GM21529 (cell line): Measurements from ENCODE around the gene FOXO3.
"Not testable (repeated sequence)": the region's sequence is repeated elsewhere in the genome, so short reads cannot be mapped to it uniquely, and the experiment has no call there.

Source experiments
- ATAC-seq: cut with Tn5 transposase; IDR thresholded peaks from one replicate; pipeline ENCODE4 v1.9.1; 2021; ENCODE audit not compliant: unreplicated experiment

The FOXO3 gene

DNA sequence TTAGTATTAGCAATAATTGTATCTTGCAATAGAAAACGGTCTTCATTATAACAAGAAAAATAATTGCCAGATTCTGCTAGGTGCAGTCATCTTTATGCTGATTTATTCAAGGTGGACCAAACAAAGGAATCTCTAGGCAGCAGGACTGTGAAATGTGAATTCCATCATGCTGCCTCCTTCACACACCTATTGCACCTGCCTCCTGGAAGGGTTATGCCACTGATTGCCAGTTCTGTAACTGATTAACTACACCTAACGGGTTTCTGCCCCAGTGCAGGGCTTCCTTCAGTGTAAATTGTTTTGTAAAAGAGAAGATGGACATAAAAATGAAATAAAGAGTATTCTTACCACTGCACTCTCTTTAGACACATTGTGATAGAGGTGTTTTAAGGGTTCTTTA is 96.1 kb downstream of the FOXO3 start:
- ATAC-seq = no peak

DNA sequence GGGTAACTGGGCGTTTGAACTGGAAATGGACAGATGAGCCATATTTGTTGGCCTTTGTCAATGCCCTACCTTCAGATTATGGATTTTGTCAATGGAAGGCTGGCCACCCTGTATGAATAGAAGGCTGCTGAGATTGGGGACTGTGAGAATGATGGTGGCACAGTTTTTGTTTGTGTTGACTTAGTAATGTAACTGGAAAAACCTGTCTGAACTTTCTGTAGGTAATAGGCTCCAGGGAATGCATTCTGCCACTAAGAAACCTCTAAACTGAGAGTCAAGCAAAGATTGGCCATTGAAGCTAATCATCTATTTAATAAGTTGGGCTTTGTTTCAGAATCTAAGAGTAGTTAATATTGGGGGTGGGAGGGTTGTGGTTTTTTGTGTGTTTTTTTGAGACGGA is 97.5 kb downstream of the FOXO3 start:
- ATAC-seq = no peak

DNA sequence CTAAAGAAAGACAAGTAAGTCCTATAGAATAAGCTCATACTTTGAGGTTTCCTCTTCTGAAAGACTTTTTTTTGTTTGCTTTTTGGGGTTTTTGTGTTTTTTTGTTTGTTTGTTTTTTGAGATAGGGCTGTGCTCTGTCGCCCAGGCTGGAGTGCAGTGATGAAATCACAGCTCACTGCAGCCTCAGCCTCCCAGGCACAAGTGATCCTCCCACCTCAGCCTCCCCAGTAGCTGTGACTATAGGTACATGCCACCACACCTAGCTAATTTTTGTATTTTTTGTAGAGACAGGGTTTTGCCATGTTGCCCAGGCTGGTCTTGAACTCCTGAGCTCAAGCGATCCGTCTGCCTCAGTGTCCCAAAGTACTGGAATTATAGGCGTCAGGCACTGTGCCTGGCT is 98.1 kb downstream of the FOXO3 start:
- ATAC-seq = not testable (repeated sequence)

DNA sequence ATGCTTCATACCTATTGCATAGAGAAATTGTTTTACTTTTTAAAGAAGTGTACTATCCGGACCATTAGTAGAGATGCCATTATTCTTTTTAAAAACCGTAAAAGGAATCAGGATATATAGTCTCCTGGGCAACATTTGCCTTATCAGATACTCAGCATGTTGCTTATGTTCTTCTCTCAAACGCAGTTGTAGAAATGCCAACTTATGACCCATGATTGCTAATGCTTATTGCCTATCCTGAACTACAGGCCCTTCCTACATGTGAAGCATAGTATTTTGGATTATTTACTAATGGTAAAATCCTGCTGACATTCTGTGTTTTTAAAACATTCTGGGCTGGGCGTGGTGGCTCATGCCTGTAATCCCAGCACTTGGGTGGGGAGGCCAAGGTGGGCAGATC is 99.5 kb downstream of the FOXO3 start:
- ATAC-seq = no peak

DNA sequence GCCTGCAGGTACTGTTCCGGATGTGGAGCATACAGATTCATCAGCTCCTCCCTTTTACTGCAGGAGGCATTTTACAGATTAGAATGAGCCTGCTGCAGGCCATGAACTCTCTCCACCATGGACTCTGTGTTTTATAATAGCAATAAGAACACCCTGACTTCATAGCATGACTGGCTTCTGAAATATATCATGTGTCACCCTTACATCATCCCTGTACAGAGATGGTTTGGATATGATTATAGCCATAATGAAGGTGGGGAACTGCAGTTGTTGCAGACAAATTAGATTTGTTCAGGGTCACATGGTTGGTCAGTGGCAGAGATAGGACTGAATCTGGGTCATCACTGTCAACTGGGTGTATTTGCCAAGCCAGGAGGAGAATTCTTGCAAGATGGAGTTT is 100.7 kb downstream of the FOXO3 start:
- ATAC-seq = no peak

DNA sequence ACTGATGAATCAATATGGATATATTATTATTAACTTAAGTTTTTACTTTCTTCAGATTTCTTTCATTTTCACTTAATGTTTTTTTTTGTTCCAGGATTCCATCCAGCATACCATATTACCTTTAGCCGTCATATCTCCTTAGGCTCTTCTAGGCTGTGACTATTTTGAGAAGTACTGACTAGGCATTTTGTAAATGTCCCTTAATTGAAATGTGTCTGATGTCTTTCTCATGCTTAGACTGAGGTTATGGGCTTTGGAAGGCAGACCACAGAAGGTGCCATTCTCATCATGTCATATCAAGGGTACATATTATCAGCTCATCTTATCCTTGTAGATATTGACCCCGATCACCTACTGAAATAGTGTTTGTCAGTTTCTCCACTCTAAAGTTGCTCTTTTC is 101.3 kb downstream of the FOXO3 start:
- ATAC-seq = no peak

DNA sequence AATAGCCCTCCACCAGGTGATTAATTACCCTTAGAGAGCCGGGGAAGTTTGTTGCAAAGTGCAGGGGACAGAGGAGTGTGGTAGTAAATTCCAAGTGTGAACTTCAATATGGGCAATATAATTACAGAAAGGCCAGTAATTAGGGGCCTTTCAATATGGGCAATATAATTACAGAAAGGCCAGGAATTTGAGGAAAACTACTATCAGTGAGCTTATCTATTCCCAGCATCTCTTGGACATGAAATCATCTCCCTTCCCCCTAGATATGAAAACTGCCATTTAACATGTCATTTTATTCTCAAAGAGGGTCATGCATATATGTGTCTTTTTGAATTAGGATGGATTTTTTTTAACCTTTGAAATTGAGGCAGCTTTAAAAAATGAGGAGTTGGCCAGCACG is 102.0 kb downstream of the FOXO3 start:
- no peak for ATAC-seq

DNA sequence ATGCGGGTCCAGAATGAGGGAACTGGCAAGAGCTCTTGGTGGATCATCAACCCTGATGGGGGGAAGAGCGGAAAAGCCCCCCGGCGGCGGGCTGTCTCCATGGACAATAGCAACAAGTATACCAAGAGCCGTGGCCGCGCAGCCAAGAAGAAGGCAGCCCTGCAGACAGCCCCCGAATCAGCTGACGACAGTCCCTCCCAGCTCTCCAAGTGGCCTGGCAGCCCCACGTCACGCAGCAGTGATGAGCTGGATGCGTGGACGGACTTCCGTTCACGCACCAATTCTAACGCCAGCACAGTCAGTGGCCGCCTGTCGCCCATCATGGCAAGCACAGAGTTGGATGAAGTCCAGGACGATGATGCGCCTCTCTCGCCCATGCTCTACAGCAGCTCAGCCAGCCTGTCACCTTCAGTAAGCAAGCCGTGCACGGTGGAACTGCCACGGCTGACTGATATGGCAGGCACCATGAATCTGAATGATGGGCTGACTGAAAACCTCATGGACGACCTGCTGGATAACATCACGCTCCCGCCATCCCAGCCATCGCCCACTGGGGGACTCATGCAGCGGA is 102.9 kb downstream of the FOXO3 start:
- not testable (repeated sequence) for ATAC-seq

DNA sequence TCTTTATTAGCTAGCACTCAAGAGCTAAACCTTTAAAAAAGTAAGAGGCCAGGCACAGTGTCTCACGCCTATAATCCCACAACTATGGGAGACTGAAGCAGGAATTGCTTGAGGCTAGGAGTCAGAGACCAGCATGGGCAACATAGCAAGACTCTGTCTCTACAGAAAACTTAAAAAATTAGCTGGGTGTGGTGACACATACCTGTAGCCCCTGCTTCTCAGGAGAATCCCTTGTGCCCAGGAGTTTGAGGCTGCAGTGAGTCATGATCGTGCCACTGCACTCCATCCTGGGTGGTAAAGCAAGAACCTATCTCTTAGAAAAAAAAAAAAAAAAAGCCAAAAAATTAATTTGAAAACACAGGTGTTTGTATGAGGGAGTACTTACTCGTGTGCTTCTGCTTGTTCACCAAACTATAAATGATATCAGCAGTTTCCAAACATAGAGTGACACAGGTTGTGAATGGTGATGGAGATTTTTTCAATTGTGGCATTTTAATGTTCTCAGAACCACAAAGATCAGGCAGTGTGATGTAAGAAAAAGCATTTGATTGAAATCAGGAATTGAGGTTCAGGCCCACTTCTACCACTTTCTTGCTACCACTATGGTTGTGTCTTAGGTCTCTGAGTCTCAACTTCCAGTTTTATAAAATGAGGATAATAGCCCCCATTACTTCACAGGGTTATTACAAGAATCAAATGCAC is 104.9 kb downstream of the FOXO3 start:
- ATAC-seq = no peak

DNA sequence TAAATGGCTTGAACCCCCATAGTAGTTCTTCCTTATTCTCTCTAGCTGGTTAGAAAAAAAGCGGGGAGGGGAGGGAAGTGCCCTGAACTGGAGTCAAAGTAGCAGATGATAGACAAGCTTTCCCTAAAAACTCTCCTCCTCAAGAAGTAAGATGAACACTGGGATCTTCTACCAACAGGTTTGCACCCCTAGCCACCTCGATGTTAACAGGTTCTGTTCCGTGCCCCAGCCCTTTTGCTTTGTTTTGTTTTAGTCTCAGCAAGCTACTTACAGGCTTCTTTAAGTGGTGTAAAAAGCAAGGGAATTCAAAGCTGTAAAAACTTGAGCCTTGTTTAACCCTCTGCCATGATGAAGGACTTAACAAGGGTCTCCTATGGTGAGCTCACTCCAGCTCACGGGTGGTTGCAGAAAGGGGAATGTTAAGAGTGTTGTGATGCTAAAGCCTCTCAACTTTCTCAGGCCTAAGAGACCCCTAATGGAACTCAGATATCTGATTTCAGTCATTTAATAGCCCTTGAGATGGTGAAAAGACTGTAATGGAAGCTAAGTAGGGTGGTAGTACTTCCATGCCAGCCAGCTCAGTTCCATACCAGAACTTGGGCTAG is 106.0 kb downstream of the FOXO3 start:
- ATAC-seq = no peak

DNA sequence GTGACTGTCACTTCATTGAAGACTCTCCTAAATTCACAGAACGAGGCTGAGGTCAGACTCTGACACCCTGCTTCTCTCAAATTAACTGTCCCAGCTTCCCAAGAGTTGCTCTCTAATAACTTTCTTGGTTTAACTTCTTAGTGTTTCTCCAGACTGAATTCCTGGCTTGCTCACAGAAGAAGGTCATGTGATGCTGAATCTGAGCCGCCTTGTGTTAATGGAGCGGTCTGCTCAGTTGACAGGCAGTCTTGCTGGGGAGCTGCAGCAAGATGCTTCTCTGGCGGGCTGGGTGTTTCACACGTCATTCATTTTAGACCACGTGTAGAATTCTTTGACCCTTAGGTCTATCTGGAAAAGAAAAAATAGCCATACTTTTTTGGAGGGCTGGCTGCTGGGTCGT is 107.3 kb downstream of the FOXO3 start:
- no peak for ATAC-seq

DNA sequence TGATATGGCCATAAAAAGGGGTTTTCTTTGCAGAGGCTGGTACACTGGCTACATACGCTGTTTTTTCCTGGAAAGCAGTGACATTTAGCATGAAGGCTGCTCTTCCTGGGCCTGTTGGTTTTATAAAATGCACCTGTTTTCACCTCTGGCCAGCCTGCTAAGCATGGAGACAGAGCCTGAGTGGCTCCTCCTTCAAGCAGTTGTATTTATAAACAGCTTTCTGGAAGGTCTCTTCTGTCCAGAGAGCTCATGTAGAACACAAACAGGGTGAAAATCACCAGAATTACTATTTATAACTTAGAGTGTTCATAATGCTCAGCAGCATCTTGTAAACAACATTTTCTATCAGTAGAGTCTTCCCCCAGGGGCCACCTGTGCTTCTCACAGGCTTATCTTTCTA is 109.0 kb downstream of the FOXO3 start:
- no peak for ATAC-seq

DNA sequence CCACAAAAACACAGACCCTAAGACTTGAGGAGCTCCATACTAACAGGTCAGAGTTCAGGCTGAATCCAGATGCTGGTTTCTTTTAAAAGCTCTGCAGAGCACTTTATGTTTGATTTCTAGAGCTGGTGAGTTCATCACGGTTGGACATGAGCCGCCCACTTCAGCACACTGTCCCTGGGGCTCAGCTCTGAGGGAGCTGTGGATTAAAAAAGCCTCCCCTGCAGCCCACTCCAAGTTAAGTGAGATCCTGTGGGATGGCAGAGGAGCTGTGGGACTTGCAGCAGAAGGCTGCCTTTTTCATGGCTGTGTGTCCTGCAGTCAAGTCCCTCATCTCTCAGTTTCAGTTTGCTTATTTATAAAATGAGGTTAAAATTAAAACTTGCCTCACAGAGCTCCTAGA is 110.5 kb downstream of the FOXO3 start:
- no peak for ATAC-seq

DNA sequence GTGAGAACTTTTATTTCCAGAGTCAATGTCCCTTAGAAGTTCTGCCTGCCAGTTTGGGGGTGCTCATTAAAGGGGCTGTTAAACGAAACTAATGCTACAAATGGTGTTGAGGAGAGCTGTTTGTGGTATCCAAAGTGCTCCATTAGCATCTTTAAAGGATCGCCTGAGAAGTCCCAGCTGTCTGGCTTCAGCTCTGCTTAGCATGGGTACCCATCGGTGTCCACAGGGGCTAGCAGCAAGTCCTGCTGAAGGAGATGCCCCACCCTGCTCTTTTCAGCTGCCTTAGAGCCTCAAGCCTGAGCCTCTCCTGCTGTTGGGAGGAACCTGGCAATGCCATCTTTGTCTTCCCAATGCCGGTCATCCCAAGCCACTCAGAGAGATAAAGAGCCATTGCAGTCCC is 111.1 kb downstream of the FOXO3 start:
- ATAC-seq = no peak

DNA sequence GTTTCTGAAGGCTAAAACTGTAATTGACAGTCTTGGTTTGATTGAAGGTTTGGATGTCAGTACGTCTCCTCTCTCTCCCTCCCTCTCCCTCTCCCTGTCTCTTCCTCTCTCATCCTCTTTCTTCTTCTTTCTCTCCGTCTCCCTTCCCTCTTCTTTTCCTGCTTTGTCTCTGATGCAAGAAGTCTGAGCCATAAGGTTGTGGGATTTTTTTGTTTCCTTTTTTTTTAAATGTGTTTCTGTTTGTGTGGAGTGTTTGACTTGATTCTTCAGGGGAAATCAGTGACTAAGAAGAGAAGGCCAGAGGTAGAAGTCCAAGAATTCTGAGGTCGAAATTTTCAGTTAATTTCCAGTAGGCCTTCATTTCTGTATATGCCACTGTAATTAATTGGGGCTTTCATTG is 111.9 kb downstream of the FOXO3 start:
- no peak for ATAC-seq

DNA sequence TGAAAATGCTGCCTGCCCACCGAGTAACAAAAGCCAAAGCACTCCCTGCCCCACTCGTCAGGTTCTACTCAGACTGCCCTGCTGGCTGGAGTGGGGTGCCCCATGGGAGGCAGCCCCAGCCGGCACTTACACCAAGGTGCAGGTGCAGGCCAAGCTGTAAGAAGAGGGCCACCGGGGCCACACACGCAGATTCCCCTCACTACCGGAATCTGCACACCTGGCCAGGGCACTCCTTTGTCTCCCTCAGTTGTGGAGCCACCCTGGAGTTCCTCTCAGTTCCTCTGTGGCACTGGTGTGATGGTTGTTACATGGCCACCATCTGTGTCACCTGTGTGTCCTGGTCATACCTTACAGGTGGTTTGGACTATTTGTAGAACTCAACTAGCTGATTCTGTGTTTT is 112.4 kb downstream of the FOXO3 start:
- ATAC-seq = no peak

DNA sequence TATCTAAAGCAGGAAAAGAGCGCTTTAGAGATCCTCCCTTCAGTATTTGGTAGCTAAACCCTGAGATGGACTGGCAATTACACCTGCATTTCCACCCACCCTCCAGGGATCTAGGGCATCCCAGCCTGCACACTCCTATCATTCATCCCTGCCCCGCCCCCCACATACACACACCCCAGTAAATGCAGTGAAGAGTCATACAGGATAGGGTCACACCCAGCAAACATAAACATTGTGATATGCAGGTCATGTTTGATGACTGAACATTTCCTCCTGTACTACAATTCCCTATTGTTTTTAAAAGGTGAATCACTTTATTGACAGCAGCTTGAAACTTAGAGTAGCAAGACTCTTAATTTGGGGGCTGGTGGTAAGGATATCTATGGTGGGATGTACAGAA is 112.9 kb downstream of the FOXO3 start:
- no peak for ATAC-seq

DNA sequence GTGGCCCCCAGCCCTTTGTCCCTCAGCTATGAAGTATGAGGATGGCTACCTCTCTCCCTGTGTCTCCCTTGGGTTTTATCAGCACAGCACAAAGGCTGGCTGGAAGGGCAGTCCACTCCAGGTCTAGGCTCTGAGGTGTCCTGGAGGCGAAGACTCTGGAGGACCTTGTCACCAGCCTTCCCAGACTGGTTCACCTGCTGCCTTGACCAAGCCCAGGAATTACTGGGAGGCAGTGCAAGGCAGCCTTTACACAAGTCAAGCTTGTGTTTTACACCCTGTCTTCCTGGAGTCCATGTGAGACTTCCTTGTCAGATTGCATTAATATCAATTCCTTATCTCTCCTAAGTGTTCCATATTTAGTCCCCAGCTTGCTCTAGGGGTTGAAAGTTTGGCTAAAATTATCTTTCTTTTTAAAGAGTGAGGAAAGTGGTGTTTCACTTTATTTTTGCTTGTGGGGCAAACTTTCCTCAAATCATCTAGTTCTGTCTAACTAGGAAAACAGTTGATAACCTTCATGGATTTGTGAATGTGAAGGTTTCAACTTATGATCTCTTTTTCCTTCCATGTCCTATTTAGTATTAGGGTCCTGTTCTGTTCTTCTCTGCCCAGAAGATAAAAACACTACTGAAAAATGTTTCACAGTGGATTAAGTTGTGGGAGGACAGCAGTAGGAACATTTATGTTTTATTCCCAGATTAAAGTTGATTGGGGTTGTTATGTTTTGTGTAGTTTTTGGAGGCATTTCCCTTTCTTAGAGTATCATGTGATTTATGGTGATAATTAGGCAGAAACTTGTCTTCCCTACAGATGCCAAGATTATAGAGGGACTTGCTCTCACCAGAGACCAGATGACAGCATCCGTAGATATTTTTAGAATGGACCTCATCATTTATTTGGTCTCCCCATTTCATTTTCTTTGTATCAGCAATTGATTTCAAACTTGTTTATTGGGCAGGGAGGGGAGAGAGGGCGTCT is 114.8 kb downstream of the FOXO3 start:
- ATAC-seq = no peak

DNA sequence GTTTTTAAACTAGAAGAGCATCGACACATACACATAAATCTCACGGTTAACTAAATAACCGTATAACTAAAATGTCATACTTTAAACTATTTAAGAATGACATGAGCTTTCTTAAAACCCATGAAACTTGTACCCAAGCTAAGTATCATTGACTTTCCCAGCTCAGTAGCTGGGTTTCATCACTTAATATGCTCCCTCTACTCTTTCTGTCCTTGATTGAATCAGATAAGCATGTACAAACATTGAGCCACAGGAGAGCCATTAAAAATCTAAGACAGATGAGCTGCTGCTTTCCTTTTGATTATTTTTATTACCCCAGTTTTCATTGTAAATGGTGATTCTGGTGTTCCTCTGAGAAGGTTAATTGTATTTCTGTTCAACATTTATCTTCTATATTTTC is 115.8 kb downstream of the FOXO3 start:
- no peak for ATAC-seq

DNA sequence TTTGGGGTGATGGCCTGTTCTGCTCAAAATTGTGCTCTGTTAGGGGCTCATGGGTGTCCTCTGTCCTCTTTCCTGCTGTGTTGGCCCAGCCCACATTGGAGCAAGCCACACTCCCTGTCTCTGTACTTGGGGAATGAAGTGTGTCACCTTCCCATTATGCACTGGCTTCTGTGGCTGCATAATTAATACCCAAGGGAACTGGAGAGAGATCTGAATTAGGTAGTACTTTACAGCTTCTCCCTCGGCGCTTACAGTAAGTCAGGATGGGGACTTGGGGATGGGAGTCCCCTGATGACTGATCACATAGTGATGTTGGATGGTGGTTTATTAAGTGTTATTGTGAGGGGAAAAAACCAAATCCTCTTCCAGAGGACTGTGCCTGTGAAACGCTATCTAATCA is 116.6 kb downstream of the FOXO3 start:
- no peak for ATAC-seq

DNA sequence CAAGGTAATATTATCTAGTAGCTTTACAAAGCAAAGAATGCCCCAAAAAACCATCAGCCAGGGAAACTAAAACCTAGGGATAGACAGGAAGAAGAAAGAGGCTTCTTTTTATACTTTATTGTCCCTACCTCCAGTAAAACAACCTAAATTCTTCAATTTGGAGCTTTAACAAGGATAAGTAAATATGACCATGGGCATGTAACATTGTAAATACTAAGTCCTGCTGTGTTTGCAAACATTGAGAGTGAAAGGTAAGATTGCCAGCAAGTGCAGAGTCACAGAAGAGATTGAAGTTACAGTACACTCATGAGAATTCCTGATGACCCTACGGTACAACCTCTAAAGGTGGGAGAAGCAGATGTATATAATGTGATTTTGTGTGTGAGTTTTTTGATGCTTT is 117.2 kb downstream of the FOXO3 start:
- no peak for ATAC-seq

DNA sequence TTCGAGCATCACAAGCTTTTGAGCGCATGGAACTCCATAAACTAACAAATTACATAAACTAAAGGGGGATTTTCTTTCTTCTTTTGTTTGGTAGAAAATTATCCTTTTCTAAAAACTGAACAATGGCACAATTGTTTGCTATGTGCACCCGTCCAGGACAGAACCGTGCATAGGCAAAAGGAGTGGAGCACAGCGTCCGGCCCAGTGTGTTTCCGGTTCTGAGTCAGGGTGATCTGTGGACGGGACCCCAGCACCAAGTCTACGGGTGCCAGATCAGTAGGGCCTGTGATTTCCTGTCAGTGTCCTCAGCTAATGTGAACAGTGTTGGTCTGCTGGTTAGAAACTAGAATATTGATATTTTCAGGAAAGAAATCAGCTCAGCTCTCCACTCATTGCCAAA is 119.6 kb downstream of the FOXO3 start:
- not testable (repeated sequence) for ATAC-seq
